Vagina (tissue), 2 donors: ENCODE results near the gene CCDC39. TPM values are rescaled to one million over a fixed set of nuclear protein-coding genes. Genes with fewer than 3 reads are reported as not detected.

ENCODE experiments used
- DNase-seq, 2 donors: peaks; one replicate each; pipeline ENCODE4 v3.0.0-alpha.2; 2017; ENCODE audit errors: extremely low spot score in 2 of 2
- H3K27ac ChIP-seq: fragments of 200-600 bp; sonication (generic); one replicate; pipeline ENCODE4 v1.5.1; 2019
- H3K27me3 ChIP-seq: fragments of 200-600 bp; sonication (generic); one replicate; pipeline ENCODE4 v1.5.1; 2019
- H3K36me3 ChIP-seq, 2 donors: fragments of 200-600 bp; sonication (generic); one replicate each; pipeline ENCODE4 v1.5.1; 2017 to 2019
- H3K4me1 ChIP-seq: fragments of 200-600 bp; sonication (generic); one replicate; pipeline ENCODE4 v1.5.1; 2019
- H3K4me3 ChIP-seq, 2 donors: fragments of 200-600 bp; sonication (generic); 1 replicate in 1 of 2; 2 replicates in 1 of 2; pipeline ENCODE4 v1.5.1; 2016 to 2019
- H3K9me3 ChIP-seq: fragments of 200-600 bp; sonication (generic); one replicate; pipeline ENCODE4 v1.5.1; 2019
- CTCF ChIP-seq, 3 experiments: fragments of 450-650 bp in 2 of 3; fragments of 200-600 bp in 1 of 3; sonication (generic) in 1 of 3; IDR thresholded peaks; one replicate each; pipeline ENCODE4 v1.5.1; 2017 to 2019; ENCODE audit warnings: antibody characterized with exemption in 3 of 3, mild to moderate bottlenecking in 2 of 3, moderate library complexity in 2 of 3
- POLR2A ChIP-seq, 2 donors: fragments of 450-650 bp; IDR thresholded peaks; one replicate each; pipeline ENCODE4 v1.6.1; 2017; ENCODE audit warnings: antibody characterized with exemption in 2 of 2, mild to moderate bottlenecking in 2 of 2, moderate library complexity in 2 of 2
- POLR2AphosphoS5 ChIP-seq, 2 donors: sonication (generic); formaldehyde crosslinking; IDR thresholded peaks; one replicate each; pipeline ENCODE4 v1.9.0; 2017; ENCODE audit warnings: antibody characterized with exemption in 2 of 2, mild to moderate bottlenecking in 2 of 2, low read depth in 1 of 2; ENCODE audit not compliant: insufficient read depth in 1 of 2
- intact Hi-C: fragments of 100-400 bp; cut with DNase I; formaldehyde crosslinking; loops from one replicate; pipeline ENCODE4 v1.15.1; 2023
- total RNA-seq: library from RNA; depleted of rRNA; stranded (reverse); fragments of >200 nt; gene quantifications from one replicate; pipeline ENCODE4 v1.2.3, GENCODE V29; 2016

CCDC39 gene
- total RNA-seq, 1 donor from 2014 or later: not detected

- H3K27ac ChIP-seq: no peak overlapping the region
- intact Hi-C loops: no loop called here
- no peaks in the 10 kb centered on the region for H3K4me1 ChIP-seq
- H3K36me3 ChIP-seq: no peaks in the 10 kb centered on the region
- no peaks in the 10 kb centered on the region for H3K9me3 ChIP-seq
- DNase-seq: no peak
- TF ChIP-seq CTCF (IDR thresholded peaks at IDR 0.05): no peak
- no peak for TF ChIP-seq POLR2A (IDR thresholded peaks at IDR 0.05)
- no peak for TF ChIP-seq POLR2AphosphoS5 (IDR thresholded peaks at IDR 0.05; ENCODE audit: insufficient read depth in 1 of 2, low read depth in 1 of 2)
- no peak overlapping the region for H3K4me3 ChIP-seq
- H3K27me3 ChIP-seq: no peaks in the 10 kb centered on the region
Observed at GRCh38 chr3:180617049-180617448, 62.2 kb downstream of the CCDC39 start.

DNA sequence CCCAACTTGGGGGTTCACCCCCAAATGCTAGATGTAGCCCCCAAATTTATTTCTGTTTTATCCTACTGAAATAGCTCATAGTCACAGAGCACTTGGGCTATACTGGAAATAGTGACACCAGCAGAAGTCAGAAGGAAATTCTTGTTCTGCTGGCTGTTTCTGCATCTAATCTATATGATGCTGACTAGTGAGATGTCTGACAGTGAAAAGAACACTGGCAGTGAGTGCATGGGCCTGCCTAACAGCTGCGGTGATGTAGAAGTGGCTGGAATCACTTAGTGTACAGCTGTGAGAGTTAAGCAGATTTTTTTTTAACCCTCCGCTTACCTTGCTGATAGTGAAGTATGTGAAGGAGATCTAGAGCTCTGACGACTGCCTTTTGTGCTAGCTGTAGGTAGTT lies 63.3 kb downstream of the CCDC39 start:
- Histone ChIP-seq H3K4me3 (no peak overlapping the region), H3K9me3 (no peaks in the 10 kb centered on the region), H3K36me3 (peaks cover 0 to 8% of the 10 kb centered on the region in 2 donors), H3K27me3 (no peaks in the 10 kb centered on the region), H3K27ac (no peak overlapping the region), H3K4me1 (no peaks in the 10 kb centered on the region)
- DNase-seq: no peak
- TF ChIP-seq POLR2A (IDR thresholded peaks at IDR 0.05) (no peak), POLR2AphosphoS5 (IDR thresholded peaks at IDR 0.05; ENCODE audit: insufficient read depth in 1 of 2, low read depth in 1 of 2) (no peak), CTCF (IDR thresholded peaks at IDR 0.05) (no peak)
- intact Hi-C loops: no loop called here

DNA sequence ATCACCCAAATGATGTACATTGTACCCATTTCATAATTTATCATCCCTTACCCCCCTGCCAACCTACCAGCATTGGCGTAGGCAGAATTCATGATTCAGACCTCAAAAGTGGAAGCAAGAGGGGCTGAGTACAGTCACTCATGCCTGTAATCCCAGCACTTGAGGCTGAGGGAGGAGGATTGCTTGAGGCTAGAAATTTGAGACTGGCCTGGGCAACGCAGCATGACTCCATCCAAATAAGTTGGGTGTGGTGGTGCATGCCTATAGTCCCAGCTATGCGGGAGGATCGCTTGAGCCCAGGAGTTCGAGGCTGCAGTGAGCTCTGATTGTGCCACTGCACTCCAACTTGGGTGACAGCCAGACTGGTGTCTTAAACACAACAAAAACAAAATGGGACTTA lies 66.9 kb downstream of the CCDC39 start:
- H3K4me3 ChIP-seq: no peak overlapping the region
- intact Hi-C loops: no loop called here
- no peaks in the 10 kb centered on the region for H3K9me3 ChIP-seq
- peaks cover 0 to 36% of the 10 kb centered on the region in 2 donors for H3K36me3 ChIP-seq
- no peaks in the 10 kb centered on the region for H3K4me1 ChIP-seq
- H3K27me3 ChIP-seq: no peaks in the 10 kb centered on the region
- TF ChIP-seq CTCF (IDR thresholded peaks at IDR 0.05): no peak
- no peak for TF ChIP-seq POLR2A (IDR thresholded peaks at IDR 0.05)
- no peak for TF ChIP-seq POLR2AphosphoS5 (IDR thresholded peaks at IDR 0.05; ENCODE audit: insufficient read depth in 1 of 2, low read depth in 1 of 2)
- H3K27ac ChIP-seq: no peak overlapping the region
- no peak for DNase-seq

DNA sequence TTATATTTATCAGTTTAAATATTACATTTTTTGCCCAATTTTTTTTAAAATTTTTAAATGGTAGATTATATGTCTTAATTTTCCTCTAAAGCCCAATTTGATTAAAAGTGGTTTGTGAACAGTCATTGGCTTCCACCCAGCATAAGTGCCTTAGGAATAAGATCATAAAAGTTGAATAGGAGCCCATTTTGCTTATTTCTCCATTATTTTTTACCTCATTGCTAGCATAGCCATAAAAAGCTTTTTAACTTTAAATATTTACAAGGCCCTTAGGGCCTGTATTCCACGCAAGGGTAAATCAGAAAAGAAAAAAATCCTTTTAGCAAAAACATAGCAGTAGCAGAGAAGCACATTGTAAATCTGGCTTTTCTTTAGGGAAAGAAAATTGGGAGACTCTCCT lies 68.3 kb downstream of the CCDC39 start:
- H3K36me3 ChIP-seq: peaks cover 4 to 50% of the 10 kb centered on the region in 2 donors
- intact Hi-C loops: no loop called here
- H3K27ac ChIP-seq: no peak overlapping the region
- DNase-seq: no peak
- no peak for TF ChIP-seq CTCF (IDR thresholded peaks at IDR 0.05)
- TF ChIP-seq POLR2AphosphoS5 (IDR thresholded peaks at IDR 0.05; ENCODE audit: insufficient read depth in 1 of 2, low read depth in 1 of 2): no peak
- no peak for TF ChIP-seq POLR2A (IDR thresholded peaks at IDR 0.05)
- H3K9me3 ChIP-seq: no peaks in the 10 kb centered on the region
- no peak overlapping the region for H3K4me3 ChIP-seq
- H3K4me1 ChIP-seq: no peaks in the 10 kb centered on the region
- no peaks in the 10 kb centered on the region for H3K27me3 ChIP-seq

- TF ChIP-seq CTCF (IDR thresholded peaks at IDR 0.05) (no peak), POLR2A (IDR thresholded peaks at IDR 0.05) (no peak), POLR2AphosphoS5 (IDR thresholded peaks at IDR 0.05; ENCODE audit: insufficient read depth in 1 of 2, low read depth in 1 of 2) (peak; percentile 73 to 84)
- intact Hi-C loops: no loop called here
- Histone ChIP-seq H3K27me3 (no peaks in the 10 kb centered on the region), H3K4me1 (peaks cover 10% of the 10 kb centered on the region), H3K9me3 (no peaks in the 10 kb centered on the region), H3K4me3 (peak within 1 kb of the TSS; percentile 89 to 94), H3K27ac (peak within 1 kb of the TSS; percentile 24), H3K36me3 (peaks cover 9 to 31% of the 10 kb centered on the region in 2 donors)
- peak in 1 of 2 donors; percentile 92 for DNase-seq
Observed at GRCh38 chr3:180601688-180602666, 77.3 kb downstream of the CCDC39 start, which contains the start of gene TTC14. Gene TTC14 (plus strand): TSS chr3:180602163. CDS start chr3:180602262, 99 bp downstream.
